Measurements from ENCODE around the gene KRTAP2-2.
"Not testable (repeated sequence)": the region's sequence is repeated elsewhere in the genome, so short reads cannot be mapped to it uniquely, and the experiment has no call there.

Gene KRTAP2-2, protein sequence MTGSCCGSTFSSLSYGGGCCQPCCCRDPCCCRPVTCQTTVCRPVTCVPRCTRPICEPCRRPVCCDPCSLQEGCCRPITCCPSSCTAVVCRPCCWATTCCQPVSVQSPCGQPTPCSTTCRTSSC
- 0 reads per million in 4 donors for total RNA-seq

DNA sequence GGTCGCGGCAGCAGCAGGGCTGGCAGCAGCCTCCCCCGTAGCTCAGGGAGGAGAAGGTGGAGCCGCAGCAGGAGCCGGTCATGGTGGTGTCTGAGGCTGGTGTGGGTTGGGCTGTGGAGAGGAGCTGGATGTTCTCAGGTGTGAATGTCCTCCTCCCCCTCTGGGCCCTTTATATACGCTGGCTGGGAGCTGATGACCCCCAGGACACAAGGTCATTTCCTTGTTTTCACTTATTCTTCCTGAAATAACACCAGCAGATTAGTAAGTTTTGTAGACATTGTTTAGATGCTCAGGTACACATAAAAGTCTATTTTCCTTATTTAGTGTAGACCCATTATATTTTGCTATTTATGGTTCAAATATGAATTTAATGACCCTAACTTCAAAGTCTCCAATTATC, at the start of gene KRTAP2-2:
Gene KRTAP2-2, minus strand, starts transcription at position 101 of the 400 bp plus-strand sequence. Its CDS starts 19 bp downstream, at position 82.
- DNase-seq, result not testable (repeated sequence)

DNA sequence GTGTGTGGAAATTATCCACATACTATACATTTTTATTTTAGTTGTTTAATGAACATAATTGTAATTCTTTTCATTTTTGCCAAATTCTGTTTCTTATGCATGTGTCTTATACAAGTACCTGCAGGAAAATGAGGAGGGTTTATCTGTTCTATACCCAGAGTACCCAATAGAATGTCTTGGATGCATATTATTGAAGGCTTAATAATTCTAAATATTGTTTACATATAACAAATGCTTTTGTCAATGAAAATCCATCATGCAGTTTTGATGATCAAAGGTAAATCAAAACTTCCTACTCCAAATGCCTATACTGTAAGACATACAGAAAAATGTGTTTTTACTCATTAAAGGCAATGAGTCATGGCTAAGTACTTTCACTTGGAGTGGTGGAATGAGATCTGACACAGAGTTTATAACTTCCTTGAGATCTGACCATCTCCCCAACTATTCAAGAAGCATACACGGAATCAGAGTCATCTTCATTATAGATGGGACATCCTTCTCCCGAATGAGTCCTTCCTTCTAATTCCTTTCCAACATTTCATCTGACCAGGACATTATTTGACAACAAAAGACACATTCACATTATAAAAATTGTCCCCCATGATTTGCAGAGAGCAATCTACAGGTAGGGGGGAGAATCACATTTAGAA, 49.5 kb upstream of the KRTAP2-2 start:
- DNase-seq, result not testable (repeated sequence)

DNA sequence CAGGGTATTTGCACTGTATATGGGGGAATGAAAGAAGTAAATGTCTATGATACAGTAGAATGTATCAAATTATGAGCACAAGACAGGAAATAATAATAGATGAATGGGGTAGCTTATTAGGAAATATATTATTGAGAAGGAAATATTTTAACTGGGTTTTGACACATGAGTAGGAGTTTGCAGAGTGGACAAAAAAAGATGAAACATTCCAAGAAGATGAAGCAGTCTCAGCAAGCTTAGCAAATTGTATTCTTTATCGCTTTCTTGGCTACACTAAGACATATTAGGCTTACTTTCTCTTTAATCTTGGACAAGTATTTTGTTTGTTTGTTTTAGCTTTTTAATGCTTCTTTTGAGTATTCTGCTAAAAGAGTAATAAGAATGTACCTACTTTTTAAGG, 48.9 kb upstream of the KRTAP2-2 start:
- DNase-seq, result no peak

DNA sequence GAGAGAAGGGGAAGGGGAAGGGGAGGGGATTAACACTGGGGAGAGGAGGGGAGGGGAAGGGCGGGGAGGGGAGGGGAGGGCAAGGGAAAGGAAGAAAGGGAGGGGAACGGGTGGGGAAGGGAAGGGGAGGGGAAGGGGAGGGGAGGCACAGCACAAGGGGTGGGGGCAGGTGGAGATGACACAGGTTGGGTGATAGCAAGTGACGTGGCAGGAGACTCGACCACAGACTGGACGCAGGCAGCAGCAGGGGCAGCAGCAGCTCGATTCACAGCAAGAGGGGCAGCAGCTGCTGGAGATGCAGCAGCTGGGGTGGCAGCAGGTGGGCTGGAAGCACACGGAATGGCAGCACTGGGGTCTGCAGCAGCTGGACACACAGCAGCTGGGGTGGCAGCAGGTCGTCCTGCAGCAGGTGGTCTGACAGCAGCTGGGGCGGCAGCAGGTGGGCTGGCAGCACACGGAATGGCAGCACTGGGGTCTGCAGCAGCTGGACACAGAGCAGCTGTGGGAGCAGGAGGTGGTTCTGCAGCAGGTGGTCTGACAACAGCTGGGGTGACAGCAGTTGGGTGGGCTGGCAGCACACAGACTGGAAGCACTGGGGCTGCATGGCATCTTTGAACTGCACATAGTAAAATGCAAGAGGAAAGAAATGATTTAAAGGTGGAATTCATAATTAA, 46.7 kb upstream of the KRTAP2-2 start, which contains the start of gene KRTAP4-16:
Gene KRTAP4-16, minus strand, starts transcription at position 624 of the 674 bp plus-strand sequence. Its CDS starts 0 bp downstream, at position 624.
- no peak for DNase-seq

GRCh38 chr17:41099682-41100480, 44.9 kb upstream of the KRTAP2-2 start:
- not testable (repeated sequence) for DNase-seq

DNA sequence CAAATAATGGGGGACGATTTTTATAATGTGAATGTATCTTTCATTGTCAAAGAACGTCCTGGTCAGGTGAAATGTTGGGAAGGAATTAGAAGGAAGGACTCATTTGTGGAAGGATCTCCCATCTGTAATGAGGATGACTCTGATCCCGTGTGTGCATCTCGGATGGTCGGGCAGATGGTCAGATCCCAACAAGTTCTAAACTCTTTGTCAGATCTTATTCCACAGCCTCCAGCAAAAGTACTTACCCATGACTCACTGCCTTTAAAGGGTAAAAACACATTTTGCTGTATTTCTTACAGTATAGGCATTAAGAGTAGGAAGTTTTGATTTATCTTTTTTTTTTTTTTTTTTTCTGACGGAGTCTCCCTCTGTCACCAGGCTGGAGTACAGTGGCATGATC, 43.5 kb upstream of the KRTAP2-2 start:
- DNase-seq, result no peak

DNA sequence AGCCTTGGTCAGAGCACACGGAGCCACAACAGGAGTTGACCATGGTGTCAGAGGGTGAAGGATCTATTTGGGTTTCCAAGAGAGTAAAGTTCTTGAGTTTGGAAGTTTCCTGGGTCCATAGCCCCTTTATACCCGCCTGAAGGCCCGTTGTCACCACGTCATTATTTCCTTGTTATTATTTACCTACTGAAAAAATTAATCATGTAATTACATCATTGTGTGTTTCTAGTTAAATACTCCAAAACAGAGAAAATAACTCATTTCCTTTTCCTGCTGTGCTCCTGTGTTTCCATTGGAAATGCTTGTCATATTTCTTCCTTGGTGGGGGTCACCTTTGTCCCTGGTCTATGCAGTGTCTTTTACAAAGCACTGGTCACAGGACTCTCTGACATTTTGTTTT, 43.0 kb upstream of the KRTAP2-2 start, which contains the start of gene KRTAP4-8:
Gene KRTAP4-8, minus strand, starts transcription at position 101 of the 400 bp plus-strand sequence. Its CDS starts 58 bp downstream, at position 43.
- no peak for DNase-seq

GRCh38 chr17:41096055-41096454, 41.0 kb upstream of the KRTAP2-2 start:
- no peak for DNase-seq

DNA sequence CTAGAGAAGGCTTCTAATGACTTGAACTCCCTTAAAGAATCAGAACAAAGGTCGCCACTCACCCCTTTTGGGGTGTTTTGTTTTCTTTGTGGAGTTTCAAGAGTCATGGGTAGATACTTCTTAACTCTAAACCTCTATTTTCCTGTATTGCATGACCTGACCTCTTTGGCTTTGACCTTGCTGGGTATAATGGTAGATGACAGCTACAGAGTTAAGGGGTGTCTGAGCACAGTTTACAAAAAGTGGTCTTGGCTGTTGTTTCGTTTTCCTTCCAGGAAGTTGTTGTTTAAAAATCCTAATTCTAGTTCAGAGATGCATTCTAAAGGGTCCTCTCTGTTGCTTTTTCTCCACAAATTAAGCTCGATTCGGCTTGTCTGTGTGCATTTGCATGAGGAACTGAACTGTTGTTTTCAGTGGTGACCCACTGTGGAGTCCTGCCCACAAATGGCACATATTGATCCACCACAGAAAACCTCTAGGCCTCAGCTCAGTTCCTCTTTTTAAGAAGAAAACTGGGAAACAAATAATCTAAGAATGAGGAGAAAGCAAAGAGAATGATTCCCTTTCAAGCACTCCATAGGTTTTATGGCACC, 33.8 kb upstream of the KRTAP2-2 start:
- DNase-seq, result not testable (repeated sequence)

- DNase-seq, result not testable (repeated sequence)
Measured at GRCh38 chr17:41084100-41084856, 29.2 kb upstream of the KRTAP2-2 start, which contains the start of gene KRTAP4-7. Gene KRTAP4-7 (plus strand): TSS chr17:41084150. CDS start chr17:41084207, 57 bp downstream.

DNA sequence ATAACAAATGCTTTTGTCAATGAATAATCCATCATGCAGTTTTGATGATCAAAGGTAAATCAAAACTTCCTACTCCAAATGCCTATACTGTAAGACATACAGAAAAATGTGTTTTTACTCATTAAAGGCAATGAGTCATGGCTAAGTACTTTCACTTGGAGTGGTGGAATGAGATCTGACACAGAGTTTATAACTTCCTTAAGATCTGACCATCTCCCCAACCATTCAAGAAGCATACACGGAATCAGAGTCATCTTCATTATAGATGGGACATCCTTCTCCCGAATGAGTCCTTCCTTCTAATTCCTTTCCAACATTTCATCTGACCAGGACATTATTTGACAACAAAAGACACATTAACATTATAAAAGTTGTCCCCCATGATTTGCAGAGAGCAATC, 28.4 kb upstream of the KRTAP2-2 start:
- DNase-seq, result not testable (repeated sequence)

GRCh38 chr17:41082626-41083025, 27.6 kb upstream of the KRTAP2-2 start:
- DNase-seq, result no peak

DNA sequence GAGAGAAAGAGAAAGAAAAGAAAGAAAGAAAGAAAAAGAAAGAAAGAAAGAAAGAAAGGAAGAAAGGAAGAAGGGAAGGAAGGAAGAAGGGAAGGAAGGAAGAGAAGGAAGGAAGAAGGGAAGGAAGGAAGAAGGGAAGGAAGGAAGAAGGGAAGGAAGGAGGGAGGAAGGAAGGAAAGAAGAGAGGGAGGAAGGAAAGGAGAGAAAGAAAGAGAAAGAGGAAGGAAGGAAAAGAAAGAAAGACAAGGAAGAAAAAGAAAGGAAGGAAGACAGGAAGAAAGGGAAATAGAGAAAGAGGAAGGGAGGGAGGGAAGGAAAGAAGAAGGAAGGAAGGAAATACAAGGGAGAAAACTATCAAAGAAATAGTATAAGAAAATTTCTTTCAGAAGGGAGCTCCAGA, 21.8 kb upstream of the KRTAP2-2 start:
- no peak for DNase-seq

DNA sequence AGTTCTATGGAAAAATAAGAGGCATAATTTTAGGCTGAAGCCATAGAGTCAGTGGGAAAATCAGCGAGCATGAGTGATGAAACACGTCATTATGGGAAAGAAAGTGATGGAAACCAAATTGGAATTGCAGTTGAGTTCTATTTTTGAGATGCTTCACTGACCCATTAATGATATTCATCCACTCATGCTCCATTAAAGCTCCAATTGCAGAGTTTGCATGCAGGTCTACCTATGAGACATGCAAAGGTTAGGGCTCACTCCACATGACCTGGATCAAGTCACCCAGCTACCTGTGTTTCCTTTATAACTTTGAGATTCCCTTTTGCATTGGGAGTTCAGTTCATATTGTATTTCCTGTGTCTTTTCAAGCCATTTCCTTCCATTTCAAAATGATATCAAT, 18.6 kb upstream of the KRTAP2-2 start:
- DNase-seq, result no peak

DNA sequence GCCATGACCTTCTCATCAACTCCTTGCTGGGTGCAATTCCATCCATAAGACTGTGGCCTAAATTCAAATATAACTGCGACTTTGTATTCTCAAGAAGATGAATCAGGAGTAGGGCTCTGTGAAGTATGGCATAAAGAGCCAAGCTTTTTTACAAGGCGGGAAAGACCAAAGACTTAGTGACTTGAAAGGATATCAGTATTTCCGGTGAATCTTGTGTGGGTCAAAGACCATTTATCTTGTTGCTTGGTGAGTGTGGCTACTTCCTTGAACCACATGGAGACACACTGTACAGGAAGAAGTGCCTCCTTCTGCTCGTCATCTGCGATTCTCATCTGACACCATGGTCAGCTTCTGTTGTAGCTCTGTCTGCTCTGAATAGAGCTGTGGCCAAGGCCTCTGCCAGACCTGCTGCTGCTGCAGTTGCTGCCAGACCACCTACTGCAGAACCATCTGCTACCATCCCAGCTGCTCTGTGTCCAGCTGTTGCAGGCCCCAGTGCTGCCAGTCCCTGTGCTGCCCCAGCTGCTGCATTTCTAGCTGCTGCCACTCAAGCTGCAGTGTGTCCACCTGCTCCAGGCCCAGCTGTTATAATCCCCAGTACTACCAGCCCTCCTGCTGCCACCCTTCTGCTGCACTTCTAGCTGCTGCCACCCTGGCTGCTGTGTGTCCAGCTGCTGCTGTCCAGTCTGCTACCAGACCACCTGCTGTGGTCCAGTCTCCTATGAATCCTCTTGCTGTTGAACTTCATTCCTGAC, 16.8 kb upstream of the KRTAP2-2 start:
- no peak for DNase-seq

GRCh38 chr17:41069031-41069430, 14.0 kb upstream of the KRTAP2-2 start:
- DNase-seq, result no peak

GRCh38 chr17:41067281-41067680, 12.3 kb upstream of the KRTAP2-2 start:
- no peak for DNase-seq

DNA sequence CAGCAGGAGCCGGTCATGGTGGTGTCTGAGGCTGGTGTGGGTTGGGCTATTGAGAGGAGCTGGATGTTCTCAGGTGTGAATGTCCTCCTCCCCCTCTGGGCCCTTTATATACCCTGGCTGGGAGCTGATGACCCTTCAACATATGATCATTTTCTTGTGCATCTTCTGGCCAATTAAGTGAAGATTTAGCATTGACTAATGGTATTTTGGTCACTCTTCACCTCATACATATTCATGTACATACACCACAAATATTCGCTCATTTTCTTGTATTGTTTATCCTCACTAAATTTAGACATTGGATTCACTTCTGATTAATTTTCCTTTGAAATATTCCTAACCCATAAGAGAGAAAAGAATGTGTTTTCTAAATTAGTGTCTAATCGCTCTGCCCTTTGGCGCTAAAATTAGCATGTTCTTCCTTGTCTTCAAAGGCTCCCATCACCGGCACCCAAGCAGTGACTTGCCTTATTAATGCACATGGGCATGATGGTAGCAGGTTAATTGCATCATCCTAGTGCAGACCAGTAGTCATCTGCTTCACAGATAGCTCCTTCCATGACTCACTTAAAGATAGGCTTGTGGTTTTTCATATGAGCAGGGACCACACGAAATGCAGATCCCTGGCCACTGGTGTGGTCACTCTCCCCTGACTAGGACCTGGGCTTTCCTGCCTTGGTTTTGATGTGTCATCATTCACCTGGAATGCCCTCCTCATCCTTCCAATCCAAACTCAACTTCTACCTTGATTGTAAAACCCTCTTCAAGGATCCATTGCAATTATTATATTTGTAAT, 11.0 kb upstream of the KRTAP2-2 start, which contains the start of gene KRTAP2-4:
Gene KRTAP2-4, minus strand, starts transcription at position 51 of the 796 bp plus-strand sequence. Its CDS starts 34 bp downstream, at position 17.
- DNase-seq, result no peak

- DNase-seq, result not testable (repeated sequence)
Measured at GRCh38 chr17:41065016-41065689, 10.1 kb upstream of the KRTAP2-2 start.
